GM06990 (cell line): ENCODE results near the gene PRKCA.

ENCODE experiments used
- DNase-seq: peaks from one replicate; pipeline ENCODE4 v3.0.0-alpha.2; 2011; ENCODE audit not compliant: insufficient read length; ENCODE audit errors: extremely low read depth
- H3K27me3 ChIP-seq: replicated peaks from 2 replicates; pipeline ENCODE4 v1.6.0; 2011; ENCODE audit warnings: low read length; ENCODE audit not compliant: control insufficient read depth, insufficient read depth
- H3K36me3 ChIP-seq: 2 replicates; pipeline ENCODE4 v1.5.1; 2011; ENCODE audit warnings: low read length; ENCODE audit not compliant: control insufficient read depth, insufficient read depth
- H3K4me3 ChIP-seq: replicated peaks from 2 replicates; pipeline ENCODE4 v1.5.1; 2011; ENCODE audit warnings: low read depth, mild to moderate bottlenecking, control low read depth, low read length
- CTCF ChIP-seq: IDR thresholded peaks from 2 replicates; pipeline ENCODE4 v1.5.1; 2011; ENCODE audit warnings: low read length, control low read depth, mild to moderate bottlenecking, inconsistent platforms; ENCODE audit not compliant: insufficient read depth, poor library complexity, severe bottlenecking

PRKCA gene

GRCh38 chr17:66407864-66408263 lies 105.5 kb downstream of the PRKCA start:
- no peak overlapping the region for H3K4me3 ChIP-seq
- H3K27me3 ChIP-seq: no peaks in the 10 kb centered on the region; the same call in 1 of the 2 replicates
- no peak for DNase-seq
- TF ChIP-seq CTCF: no peak
- no peaks in the 10 kb centered on the region for H3K36me3 ChIP-seq

- Histone ChIP-seq H3K27me3 (no peaks in the 10 kb centered on the region; the same call in 1 of the 2 replicates), H3K36me3 (no peaks in the 10 kb centered on the region), H3K4me3 (no peak overlapping the region)
- TF ChIP-seq CTCF: no peak
- no peak for DNase-seq
These were observed 109.1 kb downstream of the PRKCA start for GRCh38 chr17:66411520-66411919.

GRCh38 chr17:66412857-66413558 lies 110.6 kb downstream of the PRKCA start:
- TF ChIP-seq CTCF: no peak
- no peak for DNase-seq
- no peaks in the 10 kb centered on the region for H3K36me3 ChIP-seq
- no peak overlapping the region for H3K4me3 ChIP-seq
- no peaks in the 10 kb centered on the region; the same call in 1 of the 2 replicates for H3K27me3 ChIP-seq

GRCh38 chr17:66413559-66414520 lies 111.4 kb downstream of the PRKCA start:
- H3K4me3 ChIP-seq: no peak overlapping the region
- no peaks in the 10 kb centered on the region for H3K36me3 ChIP-seq
- no peak for TF ChIP-seq CTCF
- no peaks in the 10 kb centered on the region for H3K27me3 ChIP-seq
- DNase-seq: no peak

GRCh38 chr17:66414561-66415175 lies 112.3 kb downstream of the PRKCA start:
- no peak for TF ChIP-seq CTCF
- Histone ChIP-seq H3K27me3 (no peaks in the 10 kb centered on the region), H3K36me3 (no peaks in the 10 kb centered on the region), H3K4me3 (no peak overlapping the region)
- DNase-seq: peak; percentile 35
